ENCODE data around the gene FSTL5.

Gene FSTL5

DNA sequence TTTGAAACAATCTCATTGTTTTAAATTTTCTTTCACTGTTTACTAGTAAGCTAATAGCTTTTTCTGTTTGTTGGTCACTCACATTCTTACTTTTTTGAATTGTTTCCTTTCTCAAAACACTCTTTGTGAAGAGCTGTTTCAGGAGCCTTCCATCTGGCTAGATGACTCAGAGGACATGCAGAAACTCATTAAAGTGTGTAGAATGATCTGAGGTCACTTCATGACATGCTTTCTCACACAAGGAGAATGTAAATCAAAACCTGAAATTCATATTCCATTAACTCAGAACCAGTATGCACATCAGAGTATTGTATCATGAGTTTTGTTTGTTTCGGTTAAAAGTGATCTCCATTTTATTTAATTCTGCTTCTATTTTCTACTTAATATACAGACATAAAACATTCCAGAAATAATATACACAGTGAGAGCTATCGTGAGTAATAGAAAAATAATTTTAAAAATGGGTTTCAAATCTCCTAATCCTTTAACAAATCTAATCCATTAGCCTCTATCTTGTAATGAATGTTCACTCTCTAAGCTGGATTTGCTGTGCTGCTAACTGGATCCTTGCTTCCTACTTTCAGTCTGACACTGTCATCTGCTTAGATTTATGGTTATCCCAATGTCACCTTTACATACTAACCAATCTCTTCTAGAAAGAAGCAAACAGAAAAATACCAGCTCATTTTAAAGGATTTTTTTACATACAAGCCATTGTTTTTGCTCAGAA lies 449.6 kb downstream of the FSTL5 start:
- DNase-seq (ENCODE audit: low read depth, low spot score) = no peak

DNA sequence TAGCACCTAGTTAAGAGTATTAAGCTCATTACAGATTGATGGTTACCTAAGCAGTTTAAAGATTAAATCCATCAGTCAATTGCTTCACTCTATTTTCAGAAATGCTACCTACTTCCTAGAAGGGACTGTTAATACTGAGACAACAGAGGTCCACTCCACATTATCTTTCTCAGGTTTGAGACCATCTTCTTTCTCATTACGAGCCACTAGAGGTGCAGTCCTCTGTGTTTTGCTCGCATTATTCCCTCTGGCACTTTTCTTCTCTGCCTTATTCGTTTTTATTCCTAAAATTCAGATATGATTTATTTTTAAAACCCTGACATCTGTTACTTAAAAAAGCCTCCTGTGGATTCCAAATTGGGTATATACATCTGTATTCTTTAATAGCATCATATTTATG lies 459.1 kb downstream of the FSTL5 start:
- DNase-seq (ENCODE audit: low read depth, low spot score) = no peak

DNA sequence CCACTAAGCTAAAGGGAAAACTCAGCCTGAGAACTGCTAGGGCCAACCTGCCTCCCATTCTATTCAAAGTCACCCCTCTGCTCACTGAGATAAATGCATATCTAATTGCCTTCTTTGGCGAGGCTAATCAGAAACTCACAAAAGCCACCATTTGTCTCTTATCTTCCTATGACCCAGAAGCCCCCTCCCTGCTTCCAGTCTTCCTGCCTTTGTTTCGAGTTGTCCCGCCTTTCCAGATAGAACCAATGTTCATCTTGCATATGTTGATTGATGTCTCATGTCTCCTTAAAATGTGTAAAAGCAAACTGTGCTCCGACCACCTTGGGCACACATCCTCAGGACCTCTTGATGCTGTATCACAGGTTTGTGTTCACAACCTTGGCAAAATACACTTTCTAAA lies 459.8 kb downstream of the FSTL5 start:
- DNase-seq (ENCODE audit: low read depth, low spot score) = no peak

DNA sequence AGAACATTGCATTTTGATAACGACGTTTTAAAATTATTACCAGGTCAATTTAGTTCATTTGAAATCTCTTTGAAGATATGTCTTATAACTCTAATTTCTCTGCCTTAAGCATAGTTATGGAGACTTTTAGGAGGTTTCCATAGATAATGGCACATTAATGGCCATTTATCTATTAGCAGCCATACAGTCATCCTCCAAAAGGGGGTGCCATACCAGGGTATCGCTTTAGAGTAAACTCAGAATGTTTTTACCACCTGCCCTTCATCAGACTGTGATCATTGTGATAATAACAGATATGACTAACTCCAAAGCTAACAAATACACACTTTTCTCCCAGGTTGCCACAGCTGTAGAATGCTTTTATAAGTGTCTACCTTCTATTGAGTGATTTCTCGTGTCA lies 461.5 kb downstream of the FSTL5 start:
- DNase-seq (ENCODE audit: low read depth, low spot score) = no peak

DNA sequence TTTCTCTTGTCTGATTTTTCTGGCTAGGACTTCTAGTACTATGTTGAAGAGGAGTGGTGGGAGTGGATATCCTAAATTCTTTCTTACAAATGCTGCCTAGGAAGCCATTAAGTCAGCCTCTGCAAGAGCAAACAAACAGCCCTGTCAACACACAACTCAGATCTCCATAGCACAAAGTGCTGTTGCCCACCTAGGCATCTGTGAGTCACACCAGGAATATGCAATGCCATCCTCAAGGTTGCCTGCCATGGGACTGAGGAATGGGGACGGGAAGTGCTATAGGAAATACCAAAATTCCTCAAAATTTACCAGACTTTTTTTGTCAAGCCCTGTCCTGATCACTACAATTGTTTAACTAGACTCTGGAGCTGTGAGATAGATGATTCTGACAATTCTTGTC lies 466.9 kb downstream of the FSTL5 start:
- DNase-seq (ENCODE audit: low read depth, low spot score) = no peak

DNA sequence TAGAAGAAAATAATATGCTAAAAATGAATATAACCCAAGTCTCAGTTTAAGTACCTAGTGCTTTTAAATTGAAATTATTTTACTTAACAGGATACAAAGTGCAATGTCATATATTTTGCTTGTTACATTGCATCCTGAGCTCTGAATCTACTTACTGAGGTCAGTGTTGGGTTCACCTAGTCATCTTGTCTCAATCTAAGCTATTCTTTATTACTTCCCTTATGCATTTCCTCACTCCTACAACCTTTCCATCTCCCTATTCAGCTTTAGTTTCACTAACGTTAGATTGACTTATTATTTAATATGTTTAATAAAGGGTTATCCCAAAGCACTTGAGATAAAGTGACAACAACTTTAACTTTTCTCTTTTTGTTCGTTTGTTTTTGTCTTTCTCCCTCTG lies 483.7 kb downstream of the FSTL5 start:
- no peak for DNase-seq (ENCODE audit: low read depth, low spot score)

DNA sequence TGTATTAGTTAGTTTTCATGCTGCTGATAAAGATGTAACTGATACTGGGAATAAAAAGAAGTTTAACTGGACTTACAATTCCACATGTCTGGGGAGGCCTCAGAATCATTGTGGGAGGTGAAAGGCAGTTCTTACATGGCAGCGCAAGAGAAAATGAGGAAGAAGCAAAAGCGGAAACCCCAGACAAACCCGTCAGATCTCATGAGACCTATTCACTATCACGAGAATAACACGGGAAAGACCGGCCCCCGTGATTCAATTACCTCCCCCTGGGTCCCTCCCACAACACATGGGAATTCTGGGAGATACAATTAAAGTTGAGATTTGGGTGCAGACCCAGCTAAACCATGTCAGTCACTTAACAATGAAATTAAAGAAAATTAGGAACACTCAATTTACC lies 499.1 kb downstream of the FSTL5 start:
- no peak for DNase-seq (ENCODE audit: low read depth, low spot score)

DNA sequence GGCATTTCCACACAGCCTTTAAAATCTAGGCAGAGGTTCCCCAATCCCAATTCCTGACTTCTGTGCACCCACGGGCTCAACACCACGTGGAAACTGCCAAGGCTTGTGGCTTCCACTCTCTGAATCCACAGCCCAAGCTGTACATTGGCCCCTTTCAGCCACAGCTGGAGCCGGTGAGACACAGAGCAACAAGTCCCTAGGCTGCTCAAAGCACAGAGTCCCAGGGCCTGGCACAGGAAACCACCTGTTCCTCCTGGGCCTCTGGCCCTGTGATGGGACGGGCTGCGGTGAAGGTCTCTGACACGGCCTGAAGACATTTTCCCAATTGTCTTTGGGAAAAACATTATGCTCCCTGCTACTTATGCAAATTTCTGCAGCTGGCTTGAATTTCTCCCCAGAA lies 500.0 kb downstream of the FSTL5 start:
- no peak for DNase-seq (ENCODE audit: low read depth, low spot score)

DNA sequence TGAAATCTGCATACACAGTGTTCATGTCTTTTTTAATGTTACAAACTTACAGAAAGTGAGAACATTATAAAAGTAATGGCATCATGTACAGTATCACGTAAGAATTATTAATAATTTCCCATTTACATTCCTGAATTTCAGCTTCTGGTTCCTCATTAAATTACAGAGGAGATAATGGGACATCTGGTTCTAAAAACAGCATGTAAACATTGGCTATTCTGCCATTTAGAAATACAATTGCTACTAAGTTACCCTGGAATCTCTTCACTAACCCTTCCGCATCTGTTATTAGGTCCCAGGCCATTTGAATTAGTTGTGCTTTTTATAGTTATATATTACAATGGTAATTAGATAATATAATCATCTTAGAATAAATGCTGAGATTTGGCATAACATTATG lies 505.1 kb downstream of the FSTL5 start:
- DNase-seq (ENCODE audit: low read depth, low spot score) = no peak

DNA sequence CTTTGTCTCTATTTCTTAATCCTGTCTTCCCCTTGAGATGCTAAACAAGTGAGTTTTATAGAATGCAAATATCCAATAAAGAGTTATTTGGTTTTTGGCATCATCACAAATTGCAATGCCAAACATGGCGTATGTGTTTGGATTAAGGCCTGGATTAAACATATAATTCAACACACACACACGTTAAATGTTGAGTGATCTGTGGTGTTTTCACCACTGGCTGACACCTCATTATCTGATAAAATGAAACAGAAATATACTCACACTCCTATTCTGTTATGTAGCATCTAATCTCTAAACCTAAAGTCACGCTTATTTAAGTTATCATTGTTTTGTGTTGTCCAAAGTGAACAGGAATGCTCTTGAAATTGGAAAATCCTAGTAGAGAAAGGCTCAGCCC lies 506.2 kb downstream of the FSTL5 start:
- DNase-seq (ENCODE audit: low read depth, low spot score) = no peak

DNA sequence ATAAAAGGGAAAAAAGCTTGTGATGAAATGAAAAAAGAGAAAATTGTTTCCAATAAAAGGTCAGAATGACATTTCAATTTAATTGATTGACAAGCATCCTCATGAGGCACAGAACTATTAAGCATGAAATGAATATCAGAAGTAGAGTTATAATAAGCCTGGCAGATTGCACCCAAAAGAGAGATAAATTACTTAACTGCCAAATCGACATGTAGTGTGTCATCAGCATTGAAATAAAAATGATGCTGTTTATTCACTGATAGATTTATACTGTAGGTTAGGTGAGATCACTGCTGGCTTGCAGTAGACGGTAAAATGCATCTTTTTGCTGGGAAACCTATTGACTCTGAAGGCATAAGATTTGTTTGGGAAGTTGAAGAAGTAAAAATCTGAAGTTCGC lies 507.2 kb downstream of the FSTL5 start:
- no peak for DNase-seq (ENCODE audit: low read depth, low spot score)

DNA sequence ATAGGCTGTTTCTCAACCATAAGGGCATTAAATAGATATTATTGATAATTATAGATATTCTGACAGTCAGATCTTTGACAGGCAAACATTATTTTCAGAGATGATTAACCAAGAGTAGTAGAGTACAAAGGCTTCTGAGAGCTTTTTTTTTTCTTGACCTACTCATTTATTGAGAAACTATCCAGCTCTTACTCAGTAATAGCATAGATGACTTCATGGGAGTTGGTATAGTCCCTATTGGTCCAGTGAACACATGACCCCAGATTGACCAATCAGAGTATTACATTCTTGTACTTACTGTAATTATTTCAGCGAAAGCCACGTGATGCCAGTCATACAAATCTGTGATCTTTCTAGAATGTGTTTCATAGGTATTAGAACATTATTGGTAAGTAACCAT lies 508.7 kb downstream of the FSTL5 start:
- DNase-seq (ENCODE audit: low read depth, low spot score) = no peak

DNA sequence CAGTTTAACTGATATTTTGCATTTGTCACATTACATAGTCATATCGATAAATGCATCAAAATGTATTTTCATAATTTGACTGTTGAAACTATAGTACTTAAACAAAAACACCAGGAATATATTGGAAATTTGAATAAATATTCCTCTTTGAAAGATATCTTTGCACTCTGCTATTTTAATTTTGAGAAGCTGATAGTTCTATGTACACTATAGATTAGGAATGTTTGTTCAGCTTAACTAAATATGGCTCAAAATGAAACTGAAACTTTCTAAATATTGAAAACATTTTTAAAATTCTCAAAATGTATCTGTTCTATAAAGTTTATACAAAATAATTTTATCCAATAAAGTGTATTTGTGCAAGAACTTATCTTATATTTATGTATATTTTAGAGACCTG lies 510.1 kb downstream of the FSTL5 start:
- no peak for DNase-seq (ENCODE audit: low read depth, low spot score)

DNA sequence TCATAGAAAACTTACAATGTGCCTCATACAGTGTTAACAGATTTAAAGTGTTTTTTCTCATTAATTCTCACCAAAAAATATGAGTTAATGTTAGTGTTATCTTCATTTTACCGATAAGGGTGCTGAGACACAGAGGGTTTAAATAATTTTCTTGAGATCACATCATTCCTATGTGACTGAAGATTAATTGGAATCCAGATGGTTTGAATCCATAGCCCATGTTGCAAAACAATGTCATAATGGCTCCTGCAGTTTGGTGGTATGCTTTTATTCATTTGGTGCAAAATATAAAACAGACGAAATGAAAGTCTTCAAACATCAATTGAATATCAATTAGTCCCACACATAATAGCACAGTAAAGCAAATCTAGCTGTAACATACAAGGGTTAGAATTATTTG lies 512.2 kb downstream of the FSTL5 start:
- DNase-seq (ENCODE audit: low read depth, low spot score) = no peak

DNA sequence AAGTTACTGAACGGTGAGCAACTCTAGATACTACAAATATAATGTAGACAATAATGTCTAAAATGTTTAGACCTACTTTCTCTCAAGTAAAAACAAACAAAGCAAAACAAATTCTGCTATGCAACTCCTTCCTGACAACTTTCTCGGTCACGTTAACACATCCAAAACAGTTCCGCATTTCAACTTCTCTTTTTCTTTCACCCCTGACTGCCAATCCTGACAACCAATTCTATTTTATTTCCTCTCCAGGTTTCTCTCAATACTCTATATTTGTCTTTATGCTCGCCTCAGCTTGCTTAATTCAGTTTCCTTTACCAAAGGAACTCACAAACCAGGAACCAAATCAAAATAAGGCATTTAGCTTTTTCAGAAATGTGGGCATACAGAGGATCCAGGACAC lies 513.0 kb downstream of the FSTL5 start:
- DNase-seq (ENCODE audit: low read depth, low spot score) = no peak

DNA sequence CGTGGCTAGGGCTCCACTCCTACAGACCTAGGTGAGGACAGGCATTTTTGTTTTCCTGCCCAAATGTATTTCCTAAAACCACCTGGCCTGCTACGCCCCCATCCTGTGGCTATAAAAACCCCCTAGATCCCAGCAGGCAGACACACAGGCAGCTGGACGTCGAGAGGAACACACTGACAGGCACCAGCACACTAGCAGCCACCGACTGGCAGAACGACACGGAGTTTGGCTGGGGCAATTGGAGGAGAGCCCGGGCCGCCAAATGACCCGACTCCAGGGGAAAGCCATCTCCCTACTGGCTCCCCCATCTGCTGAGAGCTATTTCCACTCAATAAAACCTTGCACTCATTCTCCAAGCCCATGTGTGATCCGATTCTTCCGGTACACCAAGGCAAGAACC lies 516.0 kb downstream of the FSTL5 start:
- no peak for DNase-seq (ENCODE audit: low read depth, low spot score)

DNA sequence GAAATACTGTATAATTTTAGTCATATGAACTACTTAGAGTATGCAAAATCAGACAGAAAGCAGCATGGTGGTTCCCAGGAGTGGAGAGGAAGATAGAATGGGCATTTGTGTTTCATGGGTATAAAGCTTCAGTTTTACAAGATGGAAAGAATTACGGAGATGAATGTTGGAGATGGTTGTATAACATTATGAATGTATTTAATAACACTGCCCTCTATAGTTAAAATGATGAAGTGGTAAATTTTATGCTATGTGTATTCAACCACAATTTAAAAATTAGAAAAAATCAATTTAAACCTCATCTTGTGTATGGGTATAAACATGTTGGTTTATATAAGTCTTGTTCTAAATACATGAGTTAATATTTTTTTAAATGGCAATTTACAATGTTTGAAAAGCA lies 521.1 kb downstream of the FSTL5 start:
- DNase-seq (ENCODE audit: low read depth, low spot score) = no peak

DNA sequence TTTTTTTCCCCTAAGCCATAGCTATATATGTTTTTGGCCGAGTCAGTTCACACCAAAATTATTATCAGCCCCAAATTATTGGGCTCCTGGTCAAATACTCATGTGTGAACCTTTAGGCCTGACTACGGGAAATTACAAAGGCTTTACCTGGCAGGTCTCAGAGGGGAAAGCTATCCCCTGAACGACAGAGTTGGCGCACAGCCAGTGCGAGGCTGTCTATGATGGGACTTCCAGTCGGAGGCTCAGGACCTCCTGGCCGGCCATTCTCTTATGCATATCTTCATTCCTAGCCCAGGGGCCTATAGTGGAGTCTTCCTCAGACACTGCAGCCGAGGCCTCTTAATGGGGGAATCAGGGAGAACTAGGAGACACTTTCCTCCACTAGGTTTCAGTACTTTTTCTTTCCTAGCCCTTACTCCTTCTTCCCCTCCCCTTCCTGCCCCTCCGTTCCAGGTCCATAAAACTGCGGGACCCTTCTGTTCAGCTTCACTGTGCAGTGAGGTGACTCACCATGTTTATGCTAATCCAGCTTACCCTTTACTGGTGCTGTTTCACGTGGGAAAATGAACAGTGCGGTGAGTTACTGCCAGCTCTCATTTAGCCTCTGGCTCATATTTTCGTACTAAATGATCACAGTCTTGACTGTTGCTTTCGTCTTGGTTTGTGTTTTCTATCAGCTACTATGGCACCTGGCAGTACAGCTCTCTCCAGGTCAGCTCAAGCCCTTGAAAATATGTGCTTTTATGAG lies 533.9 kb downstream of the FSTL5 start:
- no peak for DNase-seq (ENCODE audit: low read depth, low spot score)

DNA sequence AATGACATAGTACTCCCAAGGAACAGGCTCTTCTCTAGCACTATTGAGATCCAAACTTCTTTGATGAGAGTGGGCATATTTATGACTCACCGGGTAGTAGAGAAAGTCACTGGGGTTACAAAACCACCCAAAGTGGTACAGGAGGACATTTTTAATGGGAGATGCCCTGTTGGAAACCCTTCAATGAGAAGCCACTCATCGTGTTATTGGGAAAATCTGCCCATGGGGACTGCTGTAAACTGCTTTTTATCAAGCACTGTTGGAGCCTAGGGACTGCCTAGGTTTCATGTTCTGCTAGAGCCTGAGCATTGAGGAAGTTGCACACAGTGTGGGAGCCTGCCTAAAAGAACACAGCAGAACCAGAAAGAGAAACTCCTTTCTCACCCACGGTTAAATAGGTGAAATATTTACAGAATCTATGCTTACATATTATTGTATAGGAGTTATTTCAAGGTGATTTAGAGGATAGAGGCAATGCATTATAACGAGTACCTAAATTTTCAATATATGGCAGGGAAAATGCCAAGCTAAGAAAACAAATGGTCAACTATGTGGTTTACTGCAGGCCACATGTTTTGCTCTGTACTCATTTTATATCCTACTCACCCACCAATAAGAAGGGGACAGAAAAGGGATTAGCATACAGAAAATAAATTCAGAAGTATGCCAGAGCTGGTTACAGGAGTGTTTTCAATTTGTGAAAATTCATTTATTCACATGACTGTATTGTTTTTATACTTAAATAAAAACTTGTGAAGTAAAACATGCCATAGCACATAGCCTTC lies 559.1 kb downstream of the FSTL5 start:
- no peak for DNase-seq (ENCODE audit: low read depth, low spot score)

DNA sequence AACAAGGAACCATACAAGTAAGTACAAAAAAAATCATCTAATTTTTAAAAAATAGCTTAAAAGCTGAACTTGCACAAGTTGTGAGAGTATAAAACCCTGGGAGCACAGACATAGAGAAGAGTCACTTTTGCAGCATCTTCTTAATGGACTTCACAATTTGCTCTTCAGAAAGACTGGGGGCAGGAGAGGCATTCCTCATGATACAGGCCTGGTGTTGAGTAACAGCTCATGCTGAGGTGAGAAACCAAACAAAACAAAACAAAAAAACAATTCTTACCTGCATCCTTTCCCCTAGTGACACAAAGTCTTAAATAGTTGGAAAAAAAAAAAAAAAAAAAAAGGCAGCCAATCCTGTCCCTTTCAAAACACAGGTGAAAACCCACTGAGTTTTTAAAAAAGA lies 562.8 kb downstream of the FSTL5 start:
- DNase-seq (ENCODE audit: low read depth, low spot score) = no peak

DNA sequence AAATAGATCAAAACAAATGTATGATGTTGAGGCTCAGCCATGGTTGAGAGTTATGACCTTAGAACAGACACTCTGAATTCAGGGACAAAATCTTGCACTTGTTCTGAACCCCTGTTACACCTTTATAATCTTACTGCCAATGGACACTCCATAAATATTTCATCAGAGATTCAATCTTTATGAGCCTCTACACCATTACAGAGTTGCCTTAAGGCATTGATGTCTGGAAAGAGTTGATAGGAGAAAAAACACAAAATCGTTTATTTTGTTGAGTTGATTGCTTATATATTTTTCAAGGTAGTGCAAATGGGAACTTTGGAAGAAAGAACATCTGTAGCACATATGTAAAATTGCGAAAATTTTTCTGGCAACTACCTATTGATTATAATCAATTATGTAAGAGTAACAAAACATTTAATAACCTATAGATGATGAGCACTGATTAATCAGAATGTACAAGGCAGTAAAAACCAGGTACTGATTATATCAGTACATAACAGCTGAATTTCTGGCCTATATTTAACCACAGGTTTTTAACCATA lies 568.5 kb downstream of the FSTL5 start:
- DNase-seq (ENCODE audit: low read depth, low spot score) = no peak

DNA sequence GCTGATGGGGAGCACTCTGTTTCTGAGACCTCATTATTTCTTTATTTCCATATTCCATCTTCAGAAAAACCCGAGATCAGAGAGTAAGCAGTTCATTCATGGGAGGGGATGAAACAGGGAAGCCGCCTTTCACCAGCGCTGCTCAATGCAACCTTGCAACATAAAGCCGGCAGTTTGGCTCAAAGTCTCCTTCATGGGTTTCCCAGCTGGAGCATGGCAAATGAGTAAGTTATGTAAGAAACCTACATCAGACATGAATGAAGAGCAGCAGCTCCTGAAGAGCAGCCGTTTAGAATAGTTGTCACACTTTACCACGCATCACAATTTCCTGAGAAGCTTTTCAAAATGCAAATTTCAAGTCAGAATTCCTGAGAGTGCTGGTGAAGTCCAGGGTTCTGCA lies 578.8 kb downstream of the FSTL5 start:
- no peak for DNase-seq (ENCODE audit: low read depth, low spot score)

DNA sequence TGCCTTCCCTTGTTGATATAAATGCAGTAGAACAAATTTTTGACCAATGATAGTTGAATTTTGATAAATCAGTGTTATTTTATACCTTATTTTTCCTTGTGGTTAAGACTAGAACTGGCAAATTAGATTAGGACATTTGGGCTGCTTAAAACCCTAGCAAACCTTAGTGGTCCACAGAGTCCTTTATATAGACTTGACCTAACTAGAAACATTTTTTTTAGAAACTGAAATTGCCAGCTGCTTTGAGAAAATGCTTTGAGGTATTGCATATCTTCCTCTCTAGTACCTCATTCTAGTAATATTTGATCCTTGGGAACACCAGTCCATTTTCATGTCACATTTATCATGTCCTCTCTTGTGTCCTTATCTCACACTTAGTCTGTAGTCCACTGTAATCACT lies 580.3 kb downstream of the FSTL5 start:
- no peak for DNase-seq (ENCODE audit: low read depth, low spot score)

Data from activated naive CD8-positive, alpha-beta T cell treated with anti-CD3 and anti-CD28 coated beads, Interleukin-2, amount 50 U/mL, for 16 hours (primary cell).